K562 (cell line): ENCODE measurements around the gene PFDN2. TPM values are rescaled to one million over a fixed set of nuclear protein-coding genes. Genes with fewer than 3 reads are reported as not detected.

Source experiments
- DLX4 ChIP-seq: fragments of 250-450 bp; sonication (Bioruptor Pico); IDR thresholded peaks from 2 replicates; pipeline ENCODE4 v1.6.1; 2021; ENCODE audit warnings: mild to moderate bottlenecking
- ELK3 ChIP-seq: fragments of 450-650 bp; formaldehyde crosslinking; IDR thresholded peaks from 2 replicates; pipeline ENCODE4 v1.4.0; 2020; ENCODE audit warnings: mild to moderate bottlenecking
- EP300 ChIP-seq: IDR thresholded peaks from 2 replicates; pipeline ENCODE4 v1.6.1; 2012; ENCODE audit warnings: low read length, improper control_type of control experiment
- ERF ChIP-seq: fragments of 450-650 bp; formaldehyde crosslinking; IDR thresholded peaks from 2 replicates; pipeline ENCODE4 v1.4.0; 2020; ENCODE audit warnings: mild to moderate bottlenecking, mixed read lengths
- FOXP1 ChIP-seq: sonication (generic); formaldehyde crosslinking; IDR thresholded peaks from 2 replicates; pipeline ENCODE4 v1.8.0; 2022; ENCODE audit warnings: mild to moderate bottlenecking, missing genetic modification reagents
- HEY1 ChIP-seq: fragments of 250-450 bp; sonication (Bioruptor Pico); IDR thresholded peaks from 2 replicates; pipeline ENCODE4 v1.5.0; 2020; ENCODE audit warnings: mild to moderate bottlenecking, moderate library complexity, borderline replicate concordance
- KHSRP ChIP-seq: fragments of 450-650 bp; IDR thresholded peaks from 2 replicates; pipeline ENCODE4 v1.6.1; 2017
- NR2F6 ChIP-seq: fragments of 450-650 bp; formaldehyde crosslinking; IDR thresholded peaks from 2 replicates; pipeline ENCODE4 v1.4.0; 2020; ENCODE audit warnings: mild to moderate bottlenecking
- SMAD2 ChIP-seq: fragments of 150-350 bp; IDR thresholded peaks from 2 replicates; pipeline ENCODE4 v1.6.1; 2014; ENCODE audit warnings: low read depth, mild to moderate bottlenecking, low read length
- SMAD4 ChIP-seq: fragments of 250-450 bp; sonication (Bioruptor Pico); conservative IDR thresholded peaks from 2 replicates; pipeline ENCODE4 v1.8.0; 2021; ENCODE audit warnings: inconsistent platforms, mild to moderate bottlenecking, moderate library complexity
- THRA ChIP-seq: fragments of 450-650 bp; IDR thresholded peaks from 2 replicates; pipeline ENCODE4 v1.6.1; 2017; ENCODE audit warnings: mild to moderate bottlenecking, moderate library complexity
- ZKSCAN3 ChIP-seq: fragments of 250-450 bp; sonication (Bioruptor Pico); IDR thresholded peaks from 2 replicates; pipeline ENCODE4 v1.4.0; 2020
- ZNF143 ChIP-seq: sonication (generic); formaldehyde crosslinking; IDR thresholded peaks from 2 replicates; pipeline ENCODE4 v1.9.0; 2022; ENCODE audit warnings: mild to moderate bottlenecking, missing genetic modification reagents
- ZNF212 ChIP-seq: fragments of 450-650 bp; formaldehyde crosslinking; IDR thresholded peaks from 2 replicates; pipeline ENCODE4 v1.4.0; 2020; ENCODE audit warnings: mild to moderate bottlenecking
- ZNF316 ChIP-seq: fragments of 450-650 bp; IDR thresholded peaks from 2 replicates; pipeline ENCODE4 v1.6.1; 2016
- ZNF77 ChIP-seq: fragments of 250-450 bp; sonication (Bioruptor Pico); IDR thresholded peaks from 2 replicates; pipeline ENCODE4 v1.5.0; 2020
- ZNF785 ChIP-seq: fragments of 250-450 bp; sonication (Bioruptor Pico); IDR thresholded peaks from 2 replicates; pipeline ENCODE4 v1.4.0; 2020; ENCODE audit warnings: mild to moderate bottlenecking
- polyA plus RNA-seq, 8 experiments: library from polyadenylated mRNA; depleted of rRNA in 4 of 8; stranded (reverse) in 5 of 8; unstranded in 3 of 8; fragments of >200 nt; fragmentation: Nextera tagmentation in 2 of 8; fragmentation: Illumina TruSeq in 1 of 8; extraction: Ambion mirVana in 2 of 8; extraction: Trizol in 1 of 8; gene quantifications; 2 replicates each; pipeline versions ENCODE4 v1.2.1 to v1.2.3, GENCODE V29; 2011 to 2014; ENCODE audit warnings: inconsistent platforms in 1 of 8, missing spikeins in 1 of 8
- total RNA-seq, 7 experiments: library from RNA; depleted of rRNA in 6 of 7; stranded (reverse); fragments of >200 nt in 6 of 7; fragmentation: Illumina TruSeq in 2 of 7; extraction: Trizol in 2 of 7; gene quantifications; 2 replicates each; pipeline versions ENCODE4 v1.2.1 to v1.2.3, GENCODE V29; 2011 to 2021; ENCODE audit warnings: low replicate concordance in 1 of 7
- TF ChIP-seq, protein P1 (sequence below): fragments of 450-650 bp; IDR thresholded peaks from 2 replicates; pipeline ENCODE4 v1.6.1; 2016; ENCODE audit warnings: antibody characterized with exemption
- TF ChIP-seq, protein P2 (sequence below), 3 experiments: fragments of 200-800 bp in 1 of 3; fragments of 250-450 bp in 1 of 3; fragments of 450-650 bp in 1 of 3; sonication (Bioruptor Pico) in 1 of 3; sonication (Bioruptor generic) in 1 of 3; formaldehyde crosslinking in 1 of 3; IDR thresholded peaks; 2 replicates each; pipeline versions ENCODE4 v1.6.1 to v1.8.0; 2016 to 2022; ENCODE audit warnings: mild to moderate bottlenecking in 2 of 3, missing genetic modification characterization in 2 of 3, missing compliant biosample characterization in 1 of 3, moderate library complexity in 1 of 3
- TF ChIP-seq, protein P3 (sequence below): sonication (generic); formaldehyde crosslinking; IDR thresholded peaks from 2 replicates; pipeline ENCODE4 v1.5.0; 2020; ENCODE audit warnings: missing genetic modification reagents

Gene PFDN2
- total and polyA plus RNA-seq, 9 of the 15 experiments (the other 6 are each of a cell fraction or from before 2014, with no cell fraction given) = 50.2 to 361 (median 144) TPM

DNA sequence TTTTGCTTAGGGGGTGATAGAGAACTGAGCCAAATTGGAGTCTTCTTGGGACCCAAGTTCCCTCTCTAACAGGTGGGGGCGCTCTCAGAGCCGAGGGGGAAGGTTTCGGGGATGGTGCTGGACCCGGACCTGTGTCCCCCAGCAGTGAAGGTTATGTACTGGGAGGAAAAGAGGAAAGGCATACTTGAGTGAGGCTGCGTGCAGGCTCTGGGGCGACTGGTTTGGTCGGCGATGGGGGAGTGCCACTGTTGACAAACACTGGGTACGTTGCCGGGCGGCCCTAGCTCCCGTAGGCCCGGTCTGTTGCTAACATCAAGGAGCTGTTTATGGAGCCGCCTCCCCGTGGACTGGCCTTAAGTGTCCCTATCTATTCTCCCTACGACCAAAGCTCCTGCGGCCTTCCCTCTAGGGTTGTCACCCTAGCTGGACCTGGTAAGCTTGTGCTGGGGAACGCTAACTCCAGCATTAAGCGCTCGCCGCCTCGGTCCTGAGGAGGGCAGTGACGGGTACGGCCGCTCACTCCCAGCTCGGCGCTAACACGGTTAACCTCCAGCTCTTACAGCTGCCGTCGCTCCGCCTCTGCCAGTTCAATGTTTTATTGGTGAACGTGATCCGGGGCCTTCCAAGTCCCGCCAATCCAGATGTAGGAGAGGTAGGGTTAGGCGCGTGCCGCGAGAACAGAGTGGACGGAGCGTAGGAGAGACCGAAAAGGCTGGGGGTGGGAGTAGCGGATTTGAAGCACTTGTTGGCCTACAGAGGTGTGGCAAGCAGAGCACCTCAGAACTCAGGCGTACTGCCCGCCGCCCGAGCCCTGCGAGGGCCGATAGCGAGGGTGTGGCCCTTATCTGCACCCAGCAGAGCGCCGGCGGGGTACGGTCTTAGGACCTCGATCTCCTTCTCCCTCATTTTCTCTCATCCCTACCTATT, 48.2 kb upstream of the PFDN2 start, which contains the start of gene PPOX (continued):
- TF ChIP-seq ZNF77 (CRISPR knock-in tag) = no peak
- TF ChIP-seq, protein P1, sequence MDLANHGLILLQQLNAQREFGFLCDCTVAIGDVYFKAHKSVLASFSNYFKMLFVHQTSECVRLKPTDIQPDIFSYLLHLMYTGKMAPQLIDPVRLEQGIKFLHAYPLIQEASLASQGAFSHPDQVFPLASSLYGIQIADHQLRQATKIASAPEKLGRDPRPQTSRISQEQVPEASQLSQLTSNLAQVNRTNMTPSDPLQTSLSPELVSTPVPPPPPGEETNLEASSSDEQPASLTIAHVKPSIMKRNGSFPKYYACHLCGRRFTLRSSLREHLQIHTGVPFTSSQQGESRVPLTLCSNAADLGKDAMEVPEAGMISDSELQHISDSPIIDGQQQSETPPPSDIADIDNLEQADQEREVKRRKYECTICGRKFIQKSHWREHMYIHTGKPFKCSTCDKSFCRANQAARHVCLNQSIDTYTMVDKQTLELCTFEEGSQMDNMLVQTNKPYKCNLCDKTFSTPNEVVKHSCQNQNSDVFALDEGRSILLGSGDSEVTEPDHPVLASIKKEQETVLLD = no peak; the same call in 1 of the 2 replicates
- no peak for TF ChIP-seq DLX4 (CRISPR knock-in tag)
- TF ChIP-seq SMAD2 = no peak
- no peak for TF ChIP-seq ZNF212 (CRISPR knock-in tag)
- no peak for TF ChIP-seq THRA
- 0 out of 2 replicates have a peak, but pooled peaks have one; percentile 55 for TF ChIP-seq KHSRP
- TF ChIP-seq FOXP1 (CRISPR knock-in tag) = peak; percentile 65
- TF ChIP-seq ELK3 (CRISPR knock-in tag) = no peak
- no peak for TF ChIP-seq ZNF143 (CRISPR knock-in tag)
- TF ChIP-seq ERF = no peak; the same call in 1 of the 2 replicates
- TF ChIP-seq, protein P2, sequence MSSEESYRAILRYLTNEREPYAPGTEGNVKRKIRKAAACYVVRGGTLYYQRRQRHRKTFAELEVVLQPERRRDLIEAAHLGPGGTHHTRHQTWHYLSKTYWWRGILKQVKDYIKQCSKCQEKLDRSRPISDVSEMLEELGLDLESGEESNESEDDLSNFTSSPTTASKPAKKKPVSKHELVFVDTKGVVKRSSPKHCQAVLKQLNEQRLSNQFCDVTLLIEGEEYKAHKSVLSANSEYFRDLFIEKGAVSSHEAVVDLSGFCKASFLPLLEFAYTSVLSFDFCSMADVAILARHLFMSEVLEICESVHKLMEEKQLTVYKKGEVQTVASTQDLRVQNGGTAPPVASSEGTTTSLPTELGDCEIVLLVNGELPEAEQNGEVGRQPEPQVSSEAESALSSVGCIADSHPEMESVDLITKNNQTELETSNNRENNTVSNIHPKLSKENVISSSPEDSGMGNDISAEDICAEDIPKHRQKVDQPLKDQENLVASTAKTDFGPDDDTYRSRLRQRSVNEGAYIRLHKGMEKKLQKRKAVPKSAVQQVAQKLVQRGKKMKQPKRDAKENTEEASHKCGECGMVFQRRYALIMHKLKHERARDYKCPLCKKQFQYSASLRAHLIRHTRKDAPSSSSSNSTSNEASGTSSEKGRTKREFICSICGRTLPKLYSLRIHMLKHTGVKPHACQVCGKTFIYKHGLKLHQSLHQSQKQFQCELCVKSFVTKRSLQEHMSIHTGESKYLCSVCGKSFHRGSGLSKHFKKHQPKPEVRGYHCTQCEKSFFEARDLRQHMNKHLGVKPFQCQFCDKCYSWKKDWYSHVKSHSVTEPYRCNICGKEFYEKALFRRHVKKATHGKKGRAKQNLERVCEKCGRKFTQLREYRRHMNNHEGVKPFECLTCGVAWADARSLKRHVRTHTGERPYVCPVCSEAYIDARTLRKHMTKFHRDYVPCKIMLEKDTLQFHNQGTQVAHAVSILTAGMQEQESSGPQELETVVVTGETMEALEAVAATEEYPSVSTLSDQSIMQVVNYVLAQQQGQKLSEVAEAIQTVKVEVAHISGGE (CRISPR knock-in tag; IDR thresholded peaks at IDR 0.05) = peak in 2 of 3 experiments; percentile 9 to 80; a peak in 2 of 6 replicates
- TF ChIP-seq NR2F6 = no peak
- TF ChIP-seq ZNF316 = no peak
- TF ChIP-seq HEY1 (CRISPR knock-in tag) = no peak
- TF ChIP-seq ZKSCAN3 (CRISPR knock-in tag) = no peak
- peak; percentile 98 for TF ChIP-seq EP300
- TF ChIP-seq, protein P3, sequence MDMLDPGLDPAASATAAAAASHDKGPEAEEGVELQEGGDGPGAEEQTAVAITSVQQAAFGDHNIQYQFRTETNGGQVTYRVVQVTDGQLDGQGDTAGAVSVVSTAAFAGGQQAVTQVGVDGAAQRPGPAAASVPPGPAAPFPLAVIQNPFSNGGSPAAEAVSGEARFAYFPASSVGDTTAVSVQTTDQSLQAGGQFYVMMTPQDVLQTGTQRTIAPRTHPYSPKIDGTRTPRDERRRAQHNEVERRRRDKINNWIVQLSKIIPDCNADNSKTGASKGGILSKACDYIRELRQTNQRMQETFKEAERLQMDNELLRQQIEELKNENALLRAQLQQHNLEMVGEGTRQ (CRISPR knock-in tag) = peak; percentile 51
- no peak for TF ChIP-seq ZNF785 (CRISPR knock-in tag)
- TF ChIP-seq SMAD4 (CRISPR knock-in tag) = peak; percentile 96
